HL-60 (cell line): ENCODE results near the gene BAIAP2L1.

ENCODE experiments used
- CTCF ChIP-seq: IDR thresholded peaks from one replicate; pipeline ENCODE4 v1.5.1; 2011; ENCODE audit warnings: low read length, control low read depth, inconsistent platforms; ENCODE audit not compliant: insufficient read depth
- GABPA ChIP-seq: IDR thresholded peaks from 2 replicates; pipeline ENCODE4 v1.6.1; 2012; ENCODE audit warnings: low read depth
- POLR2AphosphoS5 ChIP-seq: IDR thresholded peaks from 2 replicates; pipeline ENCODE4 v1.6.1; 2012; ENCODE audit warnings: low read depth
- REST ChIP-seq: IDR thresholded peaks from 2 replicates; pipeline ENCODE4 v1.6.1; 2012; ENCODE audit warnings: low read depth; ENCODE audit not compliant: insufficient replicate concordance

DNA sequence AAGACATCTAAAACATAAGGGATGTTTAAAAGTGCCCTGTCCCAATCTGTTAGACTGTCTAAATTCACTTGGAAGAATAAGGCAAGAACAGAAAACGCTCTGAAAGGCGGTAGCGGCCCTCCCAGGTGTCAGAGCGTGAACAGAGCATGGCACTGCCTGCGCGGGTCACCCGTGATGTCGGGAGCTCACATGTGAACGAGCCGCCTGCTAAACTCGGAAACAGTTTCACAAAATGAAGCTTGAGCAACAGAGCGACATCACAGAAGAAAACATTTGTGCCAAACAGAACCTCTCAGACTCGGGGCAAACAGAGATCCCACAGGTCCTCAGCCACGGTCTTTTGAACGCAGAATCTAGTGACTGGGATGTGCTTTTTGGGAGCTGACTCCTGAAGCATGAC lies 106.6 kb downstream of the BAIAP2L1 start:
- TF ChIP-seq REST, result no peak
- TF ChIP-seq POLR2AphosphoS5, result no peak
- TF ChIP-seq CTCF, result no peak
- no peak for TF ChIP-seq GABPA
